Brain microvascular endothelial cell (primary cell): Measurements from ENCODE around the gene MAB21L3.

Experiments used
- DNase-seq: peaks from one replicate; pipeline ENCODE4 v3.0.0-alpha.2; 2020
- H3K27ac ChIP-seq: fragments of 250-450 bp; sonication (Bioruptor Pico); 2 replicates; pipeline ENCODE4 v1.5.1; 2020; ENCODE audit warnings: mild to moderate bottlenecking, moderate library complexity
- H3K27me3 ChIP-seq: fragments of 250-450 bp; sonication (Bioruptor Pico); replicated peaks from 2 replicates; pipeline ENCODE4 v1.5.1; 2020; ENCODE audit warnings: mild to moderate bottlenecking
- H3K36me3 ChIP-seq: fragments of 250-450 bp; sonication (Bioruptor Pico); replicated peaks from 2 replicates; pipeline ENCODE4 v1.5.1; 2020; ENCODE audit warnings: mild to moderate bottlenecking
- H3K4me3 ChIP-seq: 2 replicates; pipeline ENCODE4 v1.5.1; 2011; ENCODE audit warnings: low read depth, mild to moderate bottlenecking, control low read depth, low read length, moderate library complexity
- in situ Hi-C: cut with HindIII; loops from 2 replicates; pipeline ENCODE4 v1.10.0; 2017; ENCODE audit warnings: low sequenced_read_pairs, low pct_ligation_motif_present
- TF ChIP-seq, protein P1 (sequence below): IDR thresholded peaks from 2 replicates; pipeline ENCODE4 v1.5.1; 2011; ENCODE audit warnings: low read depth, mild to moderate bottlenecking, moderate library complexity, low read length, control low read depth, inconsistent platforms; ENCODE audit errors: missing control alignments

MAB21L3 gene

DNA sequence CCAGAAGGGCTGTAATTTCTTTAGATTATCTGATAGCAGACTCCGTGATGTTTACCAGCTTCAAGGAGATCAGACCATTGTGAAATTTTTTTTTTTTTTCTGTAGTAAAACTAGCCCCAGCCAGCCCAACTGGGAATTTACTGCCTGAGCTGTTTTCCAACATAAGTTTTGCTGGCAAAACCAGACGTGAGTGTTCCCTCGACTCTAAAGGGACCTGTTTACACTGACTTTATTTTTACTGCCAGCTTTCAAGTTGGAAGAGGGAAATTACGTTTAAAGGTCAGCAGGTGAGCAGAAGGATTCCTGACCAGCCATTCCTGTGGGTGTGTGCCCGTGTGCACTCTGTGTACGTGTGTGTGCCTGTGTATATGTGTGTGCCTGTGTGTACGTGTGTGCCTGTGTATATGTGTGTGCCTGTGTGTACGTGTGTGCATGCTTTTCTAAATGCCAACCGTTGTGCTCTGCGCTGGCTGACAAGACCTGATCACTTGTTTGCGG is 374 bp downstream of the MAB21L3 start:
- TF ChIP-seq, protein P1, sequence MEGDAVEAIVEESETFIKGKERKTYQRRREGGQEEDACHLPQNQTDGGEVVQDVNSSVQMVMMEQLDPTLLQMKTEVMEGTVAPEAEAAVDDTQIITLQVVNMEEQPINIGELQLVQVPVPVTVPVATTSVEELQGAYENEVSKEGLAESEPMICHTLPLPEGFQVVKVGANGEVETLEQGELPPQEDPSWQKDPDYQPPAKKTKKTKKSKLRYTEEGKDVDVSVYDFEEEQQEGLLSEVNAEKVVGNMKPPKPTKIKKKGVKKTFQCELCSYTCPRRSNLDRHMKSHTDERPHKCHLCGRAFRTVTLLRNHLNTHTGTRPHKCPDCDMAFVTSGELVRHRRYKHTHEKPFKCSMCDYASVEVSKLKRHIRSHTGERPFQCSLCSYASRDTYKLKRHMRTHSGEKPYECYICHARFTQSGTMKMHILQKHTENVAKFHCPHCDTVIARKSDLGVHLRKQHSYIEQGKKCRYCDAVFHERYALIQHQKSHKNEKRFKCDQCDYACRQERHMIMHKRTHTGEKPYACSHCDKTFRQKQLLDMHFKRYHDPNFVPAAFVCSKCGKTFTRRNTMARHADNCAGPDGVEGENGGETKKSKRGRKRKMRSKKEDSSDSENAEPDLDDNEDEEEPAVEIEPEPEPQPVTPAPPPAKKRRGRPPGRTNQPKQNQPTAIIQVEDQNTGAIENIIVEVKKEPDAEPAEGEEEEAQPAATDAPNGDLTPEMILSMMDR, result no peak
- no peak overlapping the region for H3K27ac ChIP-seq
- no peak overlapping the region for H3K4me3 ChIP-seq
- DNase-seq, result no peak
- in situ Hi-C loops, result no loop called here
- no peaks in the 10 kb centered on the region for H3K36me3 ChIP-seq
- H3K27me3 ChIP-seq, result no peaks in the 10 kb centered on the region

DNA sequence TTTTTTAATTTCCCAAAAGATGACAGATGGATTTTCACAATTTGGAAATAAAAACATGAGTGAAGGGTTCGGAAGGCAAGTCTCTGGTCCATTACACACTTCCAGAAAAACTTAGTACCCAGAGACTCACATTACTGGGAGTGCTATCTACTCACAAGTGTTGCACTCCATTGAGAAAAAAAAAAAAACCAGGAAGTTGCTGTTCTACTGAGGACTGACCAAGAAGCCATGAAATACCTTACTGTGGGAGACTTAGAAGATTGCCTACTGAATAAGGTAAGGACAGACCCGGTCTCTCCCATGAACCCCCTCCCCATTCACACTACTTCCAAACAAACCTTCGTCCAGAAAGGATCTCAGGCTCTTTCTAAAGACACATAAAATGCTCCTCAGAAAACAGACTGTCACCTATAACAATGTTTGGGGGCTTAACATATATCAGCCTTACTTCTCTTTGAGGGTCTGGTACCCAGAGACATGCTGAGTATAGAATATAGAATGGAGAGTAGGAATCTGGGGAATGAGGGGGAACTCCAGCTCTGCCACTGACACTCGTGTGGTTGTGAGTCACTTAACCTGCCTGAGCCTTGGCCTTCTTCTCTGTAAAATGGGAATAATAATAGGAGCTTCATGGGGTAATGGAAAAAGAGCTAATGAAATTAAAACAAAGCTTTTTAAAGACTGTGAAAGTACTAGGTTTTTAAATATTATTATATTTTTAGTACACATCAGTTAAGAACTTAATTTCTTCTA is 1.4 kb downstream of the MAB21L3 start:
- H3K27ac ChIP-seq, result no peak overlapping the region
- no peaks in the 10 kb centered on the region for H3K36me3 ChIP-seq
- H3K4me3 ChIP-seq, result no peak overlapping the region
- H3K27me3 ChIP-seq, result no peaks in the 10 kb centered on the region
- in situ Hi-C loops, result no loop called here
- TF ChIP-seq, protein P1, result no peak
- no peak for DNase-seq

DNA sequence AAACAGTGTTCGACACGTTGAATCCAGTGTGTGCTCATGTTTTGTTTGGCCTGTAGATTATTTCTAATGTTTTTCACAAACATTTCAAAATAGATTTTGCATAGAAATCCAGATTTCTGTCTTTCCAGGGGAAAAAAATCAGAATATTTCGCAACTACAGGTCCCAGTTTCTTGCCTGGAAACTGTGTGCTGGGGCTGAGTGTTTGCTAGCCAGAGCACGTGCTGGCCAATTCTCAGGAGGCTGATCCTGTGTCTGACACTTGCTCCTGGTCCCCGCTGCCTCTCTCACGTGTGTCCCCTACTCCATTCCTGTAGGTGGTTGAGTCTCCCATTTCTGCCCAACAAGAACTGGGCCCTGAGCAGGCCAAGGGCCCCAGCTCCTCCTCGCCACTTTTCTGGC is 2.4 kb downstream of the MAB21L3 start:
- in situ Hi-C loops, result no loop called here
- TF ChIP-seq, protein P1, result no peak

DNA sequence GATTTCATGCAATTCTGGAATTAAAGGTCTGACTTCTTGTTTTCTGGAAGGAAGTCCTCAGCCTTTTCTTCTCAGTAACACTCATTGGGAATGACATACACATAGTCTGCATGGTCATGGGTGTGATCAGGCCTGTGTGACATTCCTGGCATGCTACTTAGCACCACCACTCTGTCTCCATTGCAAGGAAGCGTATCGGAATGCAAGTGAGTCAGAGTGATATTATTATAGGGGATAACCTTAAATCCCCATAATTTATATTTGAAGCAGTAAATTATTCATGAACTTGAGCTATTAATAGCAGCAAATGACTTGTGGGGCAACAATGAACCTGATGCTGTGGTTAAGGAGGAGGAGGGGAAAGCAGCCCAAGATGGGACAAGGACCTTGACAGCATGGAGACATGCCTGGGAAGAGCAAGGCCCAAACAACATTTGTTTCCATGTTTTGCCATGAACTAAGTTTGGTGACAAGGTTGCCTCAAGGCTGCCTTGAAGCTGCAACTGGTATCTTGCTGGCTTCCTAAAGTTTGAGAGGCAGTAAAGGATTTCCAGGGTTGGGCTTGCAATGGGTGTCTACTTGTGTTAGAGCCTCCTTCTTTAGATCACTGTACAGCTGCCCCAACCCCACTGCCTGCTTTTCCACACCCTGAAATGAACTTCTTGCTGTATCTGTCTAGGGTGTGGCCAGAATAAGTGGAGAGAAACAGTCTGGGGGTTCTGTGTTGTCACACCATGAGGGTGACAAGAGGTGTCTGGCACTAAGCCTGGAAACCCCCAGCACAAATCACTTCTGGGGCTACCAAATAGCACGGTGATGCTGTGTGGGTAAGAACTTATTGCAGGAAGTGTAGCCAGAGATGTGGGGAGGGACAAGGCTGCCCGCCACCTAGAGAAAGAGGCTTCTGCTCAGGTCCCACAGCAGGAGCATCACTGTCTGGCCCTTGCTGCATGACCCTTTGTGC is 4.6 kb downstream of the MAB21L3 start:
- no peaks in the 10 kb centered on the region for H3K27me3 ChIP-seq
- in situ Hi-C loops, result no loop called here
- no peak overlapping the region for H3K27ac ChIP-seq
- TF ChIP-seq, protein P1, result no peak
- H3K36me3 ChIP-seq, result no peaks in the 10 kb centered on the region
- no peak overlapping the region for H3K4me3 ChIP-seq
- peak; percentile 83 for DNase-seq

More for the DNA sequence above, 2.4 kb downstream of the MAB21L3 start:
- Histone ChIP-seq H3K4me3 (no peak overlapping the region), H3K27ac (no peak overlapping the region), H3K36me3 (no peaks in the 10 kb centered on the region), H3K27me3 (no peaks in the 10 kb centered on the region)
- no peak for DNase-seq

DNA sequence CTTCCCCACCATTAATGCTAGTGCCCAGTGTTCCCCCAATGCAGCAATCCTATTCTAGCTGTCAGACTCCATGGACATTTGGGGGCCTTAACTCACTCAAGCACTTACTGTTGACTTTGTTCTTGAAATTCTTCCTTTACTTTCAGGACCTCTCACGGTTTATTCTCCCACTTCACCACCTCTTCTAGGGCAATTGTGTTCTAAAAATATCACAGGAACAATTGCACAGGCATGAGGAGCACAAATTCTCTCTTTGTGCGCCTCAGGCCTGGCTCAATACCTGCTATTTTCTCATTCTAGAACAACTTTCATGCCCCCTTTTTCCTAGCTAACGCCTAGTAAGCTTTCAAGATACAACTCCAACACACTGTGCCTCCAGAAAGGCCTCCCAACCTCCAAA is 7.3 kb downstream of the MAB21L3 start:
- Histone ChIP-seq H3K27ac (no peak overlapping the region), H3K36me3 (no peaks in the 10 kb centered on the region), H3K4me3 (no peak overlapping the region), H3K27me3 (no peaks in the 10 kb centered on the region)
- DNase-seq, result no peak
- in situ Hi-C loops, result no loop called here
- TF ChIP-seq, protein P1, result no peak
